AG04449 (cell line): ENCODE results near the gene KRTDAP.
"Not testable (repeated sequence)": the region's sequence is repeated elsewhere in the genome, so short reads cannot be mapped to it uniquely, and the experiment has no call there.

ENCODE experiments used
- CTCF ChIA-PET: fragments of 350-600 bp; formaldehyde crosslinking; extraction: SDS; loops from one replicate; lab custom pipeline; 2021; ENCODE audit warnings: antibody characterized with exemption; lab: Yijun Ruan, JAX
- POLR2A ChIA-PET: fragments of 400-600, 350-600 bp; formaldehyde crosslinking; extraction: SDS; loops from one replicate; lab custom pipeline; 2020; ENCODE audit warnings: antibody characterized with exemption, inconsistent platforms; lab: Yijun Ruan, JAX
- DNase-seq: peaks from one replicate; pipeline ENCODE4 v3.0.0-alpha.2; 2010; ENCODE audit warnings: low read depth, low spot score
- H3K4me3 ChIP-seq: 2 replicates; pipeline ENCODE4 v1.5.1; 2011; ENCODE audit warnings: low read depth, mild to moderate bottlenecking, control low read depth, low read length
- CTCF ChIP-seq: IDR thresholded peaks from one replicate; pipeline ENCODE4 v1.5.1; 2011; ENCODE audit warnings: mild to moderate bottlenecking, moderate library complexity, low read length, control low read depth, inconsistent platforms; ENCODE audit not compliant: insufficient read depth; ENCODE audit errors: missing control alignments

The KRTDAP gene

GRCh38 chr19:35462476-35462953 lies 27.7 kb downstream of the KRTDAP start:
- no peak for TF ChIP-seq CTCF
- ChIA-PET CTCF (interaction anchor here (1.2 to 1.3 kb wide), 2 partner anchors 15 to 109 kb away, joined by 3 to 4 read pairs; no protein-coding TSS in a partner anchor), POLR2A (no interaction called here)
- no peak for DNase-seq
- no peak overlapping the region for H3K4me3 ChIP-seq

GRCh38 chr19:35461788-35462187 lies 28.5 kb downstream of the KRTDAP start:
- H3K4me3 ChIP-seq, POLR2A ChIA-PET, DNase-seq: not testable (repeated sequence)
- CTCF ChIA-PET: interaction anchor here (1.2 to 1.3 kb wide), 2 partner anchors 16 to 109 kb away, joined by 3 to 4 read pairs; no protein-coding TSS in a partner anchor

- CTCF ChIA-PET: no interaction called here
- TF ChIP-seq CTCF: no peak
- no peak for DNase-seq
- POLR2A ChIA-PET: no interaction called here
- no peak overlapping the region for H3K4me3 ChIP-seq
These were observed 29.2 kb downstream of the KRTDAP start for GRCh38 chr19:35461060-35461459.

- no peak for TF ChIP-seq CTCF
- CTCF ChIA-PET: no interaction called here
- no peak for DNase-seq
- H3K4me3 ChIP-seq: no peak overlapping the region
- POLR2A ChIA-PET: no interaction called here
These were observed 29.7 kb downstream of the KRTDAP start for GRCh38 chr19:35460608-35461007.

GRCh38 chr19:35459414-35460082 lies 30.7 kb downstream of the KRTDAP start:
- TF ChIP-seq CTCF: no peak
- POLR2A ChIA-PET: no interaction called here
- no peak overlapping the region for H3K4me3 ChIP-seq
- DNase-seq: no peak
- CTCF ChIA-PET: interaction anchor here (1.0 kb wide), 1 partner anchor 9 kb away, joined by 4 read pairs; no protein-coding TSS in a partner anchor

- no peak overlapping the region for H3K4me3 ChIP-seq
- ChIA-PET CTCF (no interaction called here), POLR2A (no interaction called here)
- no peak for TF ChIP-seq CTCF
- DNase-seq: no peak
These were observed 31.4 kb downstream of the KRTDAP start for GRCh38 chr19:35458731-35459391.

- ChIA-PET POLR2A (no interaction called here), CTCF (no interaction called here)
- no peak for DNase-seq
- no peak overlapping the region for H3K4me3 ChIP-seq
- no peak for TF ChIP-seq CTCF
These were observed 32.1 kb downstream of the KRTDAP start for GRCh38 chr19:35458192-35458591.
